ENCODE results near the gene FBXO3. TPM values are rescaled to one million over a fixed set of nuclear protein-coding genes. Genes with fewer than 3 reads are reported as not detected.

Gene FBXO3
- total and polyA plus RNA-seq, 2 of the 8 experiments (the other 6 are each of a cell fraction or from before 2014, with no cell fraction given) = 15.9 to 25.7 TPM

DNA sequence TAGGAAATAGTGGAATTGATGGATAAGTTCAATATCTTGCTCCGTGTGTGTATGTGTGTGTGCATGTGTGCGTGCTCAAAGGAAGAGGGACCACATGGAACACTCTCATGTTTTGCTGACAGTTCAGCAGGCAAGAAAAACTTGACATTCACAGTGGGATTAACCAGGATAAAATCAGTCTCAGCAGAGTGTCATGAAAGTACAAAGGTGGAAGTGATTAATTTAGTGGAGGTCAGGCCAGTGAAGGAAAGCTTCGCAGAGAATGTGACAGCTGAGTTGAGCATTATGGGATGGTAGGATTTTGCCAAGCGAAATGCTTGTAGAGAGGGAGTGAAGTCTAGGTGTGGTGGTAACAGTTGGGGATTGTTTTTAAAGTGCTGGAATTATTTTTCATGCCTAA, 15.7 kb upstream of the FBXO3 start:
- H3K36me3 ChIP-seq (ENCODE audit: control insufficient read depth in 2 of 4, insufficient read depth in 4 of 4, low read length in 3 of 4) = no peaks in the 10 kb centered on the region
- H4K20me1 ChIP-seq (replicated peaks in 1 of 2; ENCODE audit: control insufficient read depth in 1 of 2, insufficient read depth in 2 of 2, low read length in 2 of 2) = no peaks in the 10 kb centered on the region
- 87% methylated on average over 4 of the region's 4 CpGs; no CpG with 5 or more reads in 1 of the 2 experiments for WGBS, 2 experiments (ENCODE audit: extremely low coverage in 1 of 2, insufficient coverage in 1 of 2, insufficient read length in 1 of 2, insufficient replicate concordance in 2 of 2, low coverage in 1 of 2, low lambda C conversion rate in 2 of 2, missing lambda C conversion rate in 1 of 2)
- no peaks in the 10 kb centered on the region for H3K79me1 ChIP-seq (ENCODE audit: low read depth, low read length)
- DNase-seq (ENCODE audit: low read depth in 1 of 2, low spot score in 2 of 2) (no peak), FAIRE-seq (no peak)
- H3K4me3 ChIP-seq (ENCODE audit: extremely low read depth in 1 of 4, insufficient read depth in 2 of 4, low read depth in 3 of 4, low read length in 4 of 4) = no peak overlapping the region
- no peak overlapping the region for H3K9ac ChIP-seq (replicated peaks in 1 of 4; ENCODE audit: extremely low read depth in 1 of 4, low read depth in 3 of 4, low read length in 3 of 4)
- H2BK120ac ChIP-seq (replicated peaks; ENCODE audit: low read depth, low read length) = no peak overlapping the region
- no peak overlapping the region for H3K18ac ChIP-seq (ENCODE audit: extremely low read depth, low read length)
- H3K4me1 ChIP-seq (replicated peaks in 1 of 4; ENCODE audit: control insufficient read depth in 3 of 4, insufficient read depth in 4 of 4, low read length in 3 of 4) = no peaks in the 10 kb centered on the region
- H2BK20ac ChIP-seq (ENCODE audit: low read length) = no peak overlapping the region
- no peak overlapping the region for H2BK12ac ChIP-seq (ENCODE audit: low read depth, low read length)
- H3K23me2 ChIP-seq (ENCODE audit: low read depth, low read length) = no peaks in the 10 kb centered on the region
- H4K91ac ChIP-seq (replicated peaks; ENCODE audit: insufficient read length, low read length) = no peak overlapping the region
- H4K8ac ChIP-seq (ENCODE audit: extremely low read depth, insufficient read depth, low read length) = no peak overlapping the region
- no peak overlapping the region for H3K27ac ChIP-seq (ENCODE audit: low read depth, low read length)
- H3K4ac ChIP-seq (replicated peaks; ENCODE audit: insufficient read length, low read depth, low read length) = no peak overlapping the region
- H3K4me2 ChIP-seq (ENCODE audit: insufficient read depth in 1 of 2, low read depth in 2 of 2, low read length in 2 of 2) = no peak overlapping the region
- no peak overlapping the region for H3K14ac ChIP-seq (ENCODE audit: insufficient read length)
- H2AFZ ChIP-seq (ENCODE audit: low read length) = no peak overlapping the region
- H3K56ac ChIP-seq (replicated peaks; ENCODE audit: insufficient read length, low read depth, low read length) = no peak overlapping the region
- H3K23ac ChIP-seq (ENCODE audit: insufficient read length) = no peak overlapping the region
- H3K9me3 ChIP-seq (ENCODE audit: insufficient read depth in 2 of 2, low read depth in 1 of 2, low read length in 1 of 2) = no peaks in the 10 kb centered on the region
- no peak overlapping the region for H2BK5ac ChIP-seq (ENCODE audit: low read depth, low read length)
- H2BK15ac ChIP-seq (ENCODE audit: low read length) = no peak overlapping the region; the same call in 1 of the 2 replicates
- ChIA-PET POLR2A (ENCODE audit: partially characterized antibody) (interaction anchor here (0.6 kb wide), 1 partner anchor 28 kb away, joined by 3 read pairs; no protein-coding TSS in a partner anchor), CTCF (ENCODE audit: partially characterized antibody) (interaction anchor here (0.9 to 1.5 kb wide), 2 partner anchors 18 kb away, joined by 4 to 5 read pairs; no protein-coding TSS in a partner anchor)
- no peak overlapping the region for H4K5ac ChIP-seq (ENCODE audit: insufficient read length, low read depth, low read length)
- H2AK5ac ChIP-seq (ENCODE audit: low read depth, low read length) = no peak overlapping the region
- no peaks in the 10 kb centered on the region for H3K27me3 ChIP-seq (replicated peaks in 1 of 4; ENCODE audit: control insufficient read depth in 3 of 4, extremely low read depth in 1 of 4, insufficient read depth in 3 of 4, low read length in 3 of 4)
- no peaks in the 10 kb centered on the region for H3K79me2 ChIP-seq (ENCODE audit: control insufficient read depth in 1 of 2, insufficient read depth in 2 of 2, low read length in 2 of 2)
- TF ChIP-seq, protein P1, sequence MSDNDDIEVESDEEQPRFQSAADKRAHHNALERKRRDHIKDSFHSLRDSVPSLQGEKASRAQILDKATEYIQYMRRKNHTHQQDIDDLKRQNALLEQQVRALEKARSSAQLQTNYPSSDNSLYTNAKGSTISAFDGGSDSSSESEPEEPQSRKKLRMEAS (IDR thresholded peaks at IDR 0.05) = no peak
- TF ChIP-seq, protein P2, sequence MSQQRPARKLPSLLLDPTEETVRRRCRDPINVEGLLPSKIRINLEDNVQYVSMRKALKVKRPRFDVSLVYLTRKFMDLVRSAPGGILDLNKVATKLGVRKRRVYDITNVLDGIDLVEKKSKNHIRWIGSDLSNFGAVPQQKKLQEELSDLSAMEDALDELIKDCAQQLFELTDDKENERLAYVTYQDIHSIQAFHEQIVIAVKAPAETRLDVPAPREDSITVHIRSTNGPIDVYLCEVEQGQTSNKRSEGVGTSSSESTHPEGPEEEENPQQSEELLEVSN (IDR thresholded peaks at IDR 0.05) = no peak
- TF ChIP-seq POU5F1 (IDR thresholded peaks at IDR 0.05; ENCODE audit: low read depth, low read length) (no peak), ASH2L (IDR thresholded peaks at IDR 0.05; ENCODE audit: low read length) (no peak), RAD21 (IDR thresholded peaks at IDR 0.05 in 1 of 2, conservative IDR thresholded peaks at IDR 0.05 in 1 of 2; ENCODE audit: low read depth in 2 of 2, low read length in 2 of 2) (no peak), HDAC6 (IDR thresholded peaks at IDR 0.05; ENCODE audit: low read depth, low read length) (no peak), PHF8 (conservative IDR thresholded peaks at IDR 0.05; ENCODE audit: low read depth, low read length) (no peak), HDAC2 (IDR thresholded peaks at IDR 0.05; ENCODE audit: borderline replicate concordance in 1 of 2, low read depth in 2 of 2, low read length in 2 of 2) (no peak), SIRT6 (IDR thresholded peaks at IDR 0.05; ENCODE audit: low read length) (no peak), POLR2AphosphoS5 (IDR thresholded peaks at IDR 0.05; ENCODE audit: low read depth, low read length) (no peak), BRCA1 (IDR thresholded peaks at IDR 0.05; ENCODE audit: low read depth, low read length) (no peak)
- TF ChIP-seq, protein P3, sequence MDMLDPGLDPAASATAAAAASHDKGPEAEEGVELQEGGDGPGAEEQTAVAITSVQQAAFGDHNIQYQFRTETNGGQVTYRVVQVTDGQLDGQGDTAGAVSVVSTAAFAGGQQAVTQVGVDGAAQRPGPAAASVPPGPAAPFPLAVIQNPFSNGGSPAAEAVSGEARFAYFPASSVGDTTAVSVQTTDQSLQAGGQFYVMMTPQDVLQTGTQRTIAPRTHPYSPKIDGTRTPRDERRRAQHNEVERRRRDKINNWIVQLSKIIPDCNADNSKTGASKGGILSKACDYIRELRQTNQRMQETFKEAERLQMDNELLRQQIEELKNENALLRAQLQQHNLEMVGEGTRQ (IDR thresholded peaks at IDR 0.05; ENCODE audit: low read length) = no peak

Measured in H1 (cell line).